Activated CD4-positive, CD25-positive, alpha-beta regulatory T cell (primary cell): ENCODE results near the gene AZGP1.
"Not testable (repeated sequence)": the region's sequence is repeated elsewhere in the genome, so short reads cannot be mapped to it uniquely, and the experiment has no call there.

Experiments used
- DNase-seq, 4 experiments: peaks; one replicate each; lab custom pipeline; 2025; lab: John Stamatoyannopoulos, UW

The AZGP1 gene

DNA sequence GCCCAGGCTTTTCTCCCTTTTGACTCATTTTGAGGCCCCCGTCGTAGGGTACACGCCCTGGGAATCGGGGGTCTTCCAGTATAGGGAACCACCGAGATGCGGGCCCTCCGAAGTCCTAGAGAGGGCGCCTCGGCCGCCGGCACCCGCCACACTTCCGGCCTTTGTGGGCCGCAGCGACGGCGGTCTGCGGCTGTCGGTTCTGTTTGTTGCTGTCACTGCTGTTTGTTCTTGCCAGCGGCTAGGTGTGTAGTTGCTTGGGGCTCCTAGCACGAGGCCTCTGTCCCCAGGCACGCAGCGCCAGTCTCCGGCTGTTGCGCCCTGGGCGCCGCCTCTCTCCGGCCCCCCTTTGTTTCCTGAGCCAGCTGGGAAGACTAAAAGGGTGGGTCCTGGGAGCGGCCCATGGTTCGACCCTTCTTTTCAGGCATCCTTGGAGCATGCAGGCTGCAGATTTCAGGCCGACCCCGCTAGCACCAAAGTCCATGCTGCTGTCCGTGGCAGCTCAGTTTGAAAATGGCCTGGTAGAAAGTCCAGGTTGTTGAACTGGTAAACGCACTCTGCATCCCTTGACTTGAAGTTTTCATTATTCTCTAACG, 21.8 kb upstream of the AZGP1 start:
- DNase-seq = peak; percentile 23 to 60 (median 50)

DNA sequence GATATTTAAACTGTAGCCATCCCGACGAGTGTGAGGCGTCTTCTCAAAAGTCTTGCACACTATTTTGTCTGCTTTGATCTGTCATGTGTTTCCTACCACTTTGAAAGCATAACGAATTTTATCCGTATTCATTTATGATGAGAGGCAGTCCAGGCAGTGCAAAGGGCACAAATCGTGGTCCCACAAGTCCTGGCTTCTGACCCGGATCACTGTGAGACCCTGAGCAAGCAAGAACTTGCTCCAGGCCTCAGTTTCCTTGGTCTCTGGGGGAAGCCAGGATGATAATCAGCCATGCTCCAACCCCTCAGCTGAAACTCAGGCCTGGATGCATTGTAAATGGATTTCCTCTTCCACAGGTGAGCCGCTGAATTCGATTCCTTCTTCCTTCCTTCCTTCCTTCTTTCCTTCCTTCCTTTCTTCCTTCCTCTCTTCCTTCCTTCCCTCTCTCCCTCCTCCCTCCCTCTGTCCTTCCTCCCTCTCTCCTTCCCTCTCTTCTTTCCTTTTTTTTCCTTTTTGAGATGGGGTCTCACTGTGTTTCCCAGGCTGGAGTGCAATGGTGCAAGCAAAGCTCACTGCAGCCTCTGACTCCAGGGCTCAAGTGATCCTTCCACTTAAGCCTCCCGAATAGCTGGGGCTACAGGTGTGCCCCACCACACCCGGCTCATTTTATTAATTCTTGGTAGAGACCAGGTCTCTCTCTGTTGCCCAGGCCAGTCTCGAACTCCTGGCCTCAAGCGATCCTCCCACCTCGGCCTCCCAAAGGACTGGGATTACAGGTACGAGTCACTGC, 21.1 kb upstream of the AZGP1 start:
- DNase-seq = no peak

DNA sequence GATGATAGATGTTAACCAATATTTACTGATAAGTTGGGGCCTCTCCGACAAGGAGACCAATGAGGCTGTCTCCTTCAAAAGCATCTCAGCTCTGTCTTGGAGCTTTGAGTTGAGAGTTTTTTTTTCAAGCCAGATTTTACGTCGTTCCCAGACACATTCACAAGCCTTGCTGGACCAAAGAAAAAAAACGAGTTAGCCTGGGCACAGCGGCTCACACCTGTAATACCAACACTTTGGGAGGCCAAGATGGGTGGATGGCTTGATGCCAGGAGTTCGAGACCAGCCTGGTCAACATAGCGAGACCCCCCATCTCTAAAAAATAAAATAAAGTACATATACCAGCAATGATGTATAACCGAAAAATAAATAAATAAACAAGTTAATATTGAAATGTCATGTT, 19.0 kb upstream of the AZGP1 start:
- no peak for DNase-seq

DNA sequence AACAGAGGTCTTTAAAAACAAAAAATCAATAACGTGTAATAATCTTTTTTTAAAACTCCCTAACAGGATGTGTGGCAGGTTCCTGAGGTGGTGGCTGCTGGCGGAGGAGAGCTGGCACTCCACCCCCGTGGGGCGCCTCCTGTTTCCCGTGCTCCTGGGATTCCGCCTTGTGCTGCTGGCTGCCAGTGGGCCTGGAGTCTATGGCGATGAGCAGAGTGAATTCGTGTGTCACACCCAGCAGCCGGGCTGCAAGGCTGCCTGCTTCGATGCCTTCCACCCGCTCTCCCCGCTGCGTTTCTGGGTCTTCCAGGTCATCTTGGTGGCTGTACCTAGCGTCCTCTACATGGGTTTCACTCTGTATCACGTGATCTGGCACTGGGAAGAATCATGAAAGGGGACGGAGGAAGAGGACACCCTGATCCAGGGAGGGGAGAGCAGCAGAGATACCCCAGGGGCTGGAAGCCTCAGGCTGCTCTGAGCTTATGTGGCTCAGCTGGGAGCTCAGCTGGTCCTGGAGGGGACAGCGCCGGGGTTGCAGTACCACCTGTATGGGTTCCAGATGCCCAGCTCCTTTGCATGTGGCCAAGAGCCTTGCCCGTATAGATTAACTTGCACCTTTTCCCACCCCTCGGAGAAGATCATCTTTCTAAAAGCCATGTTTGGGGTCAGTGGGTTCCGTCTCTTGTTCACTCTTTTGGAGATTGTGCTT, 16.7 kb upstream of the AZGP1 start:
- no peak for DNase-seq

DNA sequence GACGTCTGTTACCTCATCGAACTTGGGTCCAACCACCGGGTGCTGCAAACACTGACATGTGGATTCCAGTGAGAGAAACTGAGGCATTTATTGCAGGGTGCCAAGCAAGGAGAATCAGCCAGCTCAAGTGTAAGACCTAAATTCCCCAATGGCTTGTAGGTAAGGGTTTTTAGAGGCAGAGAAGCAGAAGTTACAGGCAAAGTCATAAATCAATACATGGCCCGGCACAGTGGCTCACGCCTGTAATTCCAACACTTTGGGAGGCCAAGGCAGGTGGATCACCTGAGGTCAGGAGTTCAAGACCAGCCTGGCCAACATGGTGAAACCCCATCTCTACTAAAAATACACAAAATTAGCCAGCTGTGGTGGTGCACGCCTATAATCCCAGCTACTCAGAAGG, 15.7 kb upstream of the AZGP1 start:
- DNase-seq = not testable (repeated sequence)

DNA sequence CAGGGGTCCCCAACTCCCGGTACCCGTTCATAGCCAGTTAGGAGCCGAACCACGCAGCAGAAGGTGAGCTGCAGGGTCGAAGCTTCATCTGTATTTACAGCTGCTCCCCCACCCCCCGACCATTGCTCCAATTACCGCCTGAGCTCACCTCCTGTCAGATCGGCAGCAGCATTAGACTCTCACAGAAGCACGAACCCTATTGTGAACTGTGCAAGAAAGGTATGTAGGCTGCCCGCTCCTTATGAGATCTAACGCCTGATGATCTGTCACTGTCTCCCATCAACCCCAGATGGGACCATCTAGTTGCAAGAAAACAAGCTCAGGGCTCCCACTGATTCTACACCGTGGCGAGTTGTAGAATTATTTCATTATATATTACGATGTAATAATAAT, 14.6 kb upstream of the AZGP1 start:
- DNase-seq = no peak

DNA sequence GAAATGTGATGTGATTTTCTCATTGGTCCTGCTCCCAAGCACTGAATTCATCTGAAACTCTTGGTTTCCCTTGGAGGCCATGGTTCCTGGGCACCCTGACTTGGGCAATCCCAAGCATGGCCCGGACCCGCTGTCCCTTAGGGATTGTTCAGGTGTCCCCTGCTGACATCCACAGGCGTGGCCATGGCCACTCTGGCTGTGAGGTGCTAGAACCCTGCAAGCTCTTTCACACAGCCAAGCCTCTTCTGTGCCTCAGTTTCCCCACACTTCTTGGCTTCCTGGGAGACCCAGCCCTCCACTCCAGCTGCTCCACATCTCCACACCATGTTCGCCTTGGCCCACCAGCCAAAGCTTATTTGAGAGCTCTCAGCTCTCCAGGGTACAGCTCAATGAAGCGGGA, 12.0 kb upstream of the AZGP1 start:
- no peak for DNase-seq

DNA sequence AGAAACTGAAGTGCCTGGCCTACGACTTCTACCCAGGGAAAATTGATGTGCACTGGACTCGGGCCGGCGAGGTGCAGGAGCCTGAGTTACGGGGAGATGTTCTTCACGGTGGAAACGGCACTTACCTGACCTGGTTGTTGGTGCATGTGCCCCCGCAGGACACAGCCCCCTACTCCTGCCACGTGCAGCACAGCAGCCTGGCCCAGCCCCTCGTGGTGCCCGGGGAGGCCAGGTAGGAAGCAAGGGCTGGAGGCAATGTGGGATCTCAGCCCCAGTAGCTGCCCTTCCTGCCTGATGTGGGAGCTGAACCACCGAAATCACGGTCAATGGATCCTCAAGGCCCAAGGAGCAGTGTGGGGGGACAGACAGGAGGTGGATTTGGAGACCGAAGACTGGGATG, 11.5 kb upstream of the AZGP1 start:
- DNase-seq = not testable (repeated sequence)

DNA sequence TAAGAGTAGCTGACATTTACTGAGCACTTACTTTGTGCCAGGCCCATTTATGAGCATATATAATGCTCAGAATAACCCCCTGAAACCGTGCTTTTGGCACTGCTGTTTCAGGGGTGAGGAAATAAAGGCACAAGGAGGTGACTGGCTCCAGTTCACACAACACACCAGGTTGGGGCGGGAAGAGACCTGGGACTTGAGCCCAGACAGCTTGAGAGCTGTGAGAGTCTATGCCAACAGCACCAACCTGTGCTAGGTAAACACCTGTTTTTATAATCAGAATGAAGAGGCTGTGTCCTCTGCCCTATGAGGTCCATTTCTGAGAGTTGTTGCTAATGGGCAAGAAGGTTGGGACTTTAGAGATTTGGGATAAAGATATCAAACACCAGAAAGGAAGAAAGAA, 8.8 kb upstream of the AZGP1 start:
- DNase-seq = no peak

DNA sequence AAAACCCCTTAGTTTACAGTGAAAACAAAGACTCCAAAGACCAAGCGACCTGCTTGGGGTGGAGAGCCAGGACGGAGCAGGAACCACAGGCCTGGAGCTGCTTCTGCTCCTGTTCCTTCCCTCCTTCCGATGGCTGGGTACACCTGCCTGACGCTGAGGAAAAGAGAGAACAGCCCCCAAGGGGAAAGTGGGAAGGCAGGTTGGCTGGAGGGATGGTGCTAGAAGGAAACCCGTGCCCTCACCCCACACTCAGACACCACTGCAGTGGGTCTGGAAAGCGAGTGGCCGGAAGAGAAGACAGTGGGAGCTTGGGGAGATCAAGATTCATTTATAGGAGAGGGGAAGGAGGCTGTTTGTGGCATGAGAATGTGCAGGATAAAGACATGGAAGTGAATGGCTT, 5.2 kb upstream of the AZGP1 start:
- not testable (repeated sequence) for DNase-seq

DNA sequence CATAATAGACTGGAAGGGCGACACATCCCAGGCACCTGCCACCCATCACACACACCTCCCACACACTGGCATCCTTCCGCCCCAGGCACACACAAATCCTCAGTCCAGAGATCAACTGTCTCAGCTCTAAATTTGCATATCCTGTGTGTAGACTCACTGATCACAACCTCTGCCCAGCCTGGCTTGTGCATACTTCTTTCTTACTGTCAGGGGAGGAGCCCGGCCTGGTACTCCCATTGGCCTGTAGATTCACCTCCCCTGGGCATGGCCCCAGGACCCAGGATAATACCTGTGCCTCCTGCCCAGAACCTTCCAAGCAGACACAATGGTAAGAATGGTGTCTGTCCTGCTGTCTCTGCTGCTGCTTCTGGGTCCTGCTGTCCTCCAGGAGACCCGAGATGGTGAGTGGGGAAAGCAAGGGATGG, 4.6 kb upstream of the AZGP1 start:
- DNase-seq = not testable (repeated sequence)

DNA sequence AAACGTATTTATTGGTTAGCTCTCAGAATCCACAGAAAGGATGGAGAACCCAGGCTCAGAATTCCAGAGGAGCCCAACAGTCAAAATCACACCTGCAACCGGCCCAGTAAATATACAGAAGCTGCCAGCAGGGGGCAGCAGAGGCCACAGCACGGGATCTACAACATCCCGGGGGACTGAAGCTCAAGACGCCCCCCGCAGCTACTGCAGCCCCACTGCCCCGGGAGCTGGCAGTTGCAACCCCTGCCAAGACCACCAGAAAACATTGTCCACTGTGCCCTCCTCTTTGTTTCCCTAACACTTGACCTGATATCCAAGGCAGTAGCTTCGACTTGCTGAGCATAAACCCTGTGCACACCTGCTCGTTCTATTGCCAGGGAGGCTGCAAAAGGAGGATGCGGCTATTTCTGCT, 4.0 kb upstream of the AZGP1 start:
- peak; percentile 16 to 47 (median 28) for DNase-seq

DNA sequence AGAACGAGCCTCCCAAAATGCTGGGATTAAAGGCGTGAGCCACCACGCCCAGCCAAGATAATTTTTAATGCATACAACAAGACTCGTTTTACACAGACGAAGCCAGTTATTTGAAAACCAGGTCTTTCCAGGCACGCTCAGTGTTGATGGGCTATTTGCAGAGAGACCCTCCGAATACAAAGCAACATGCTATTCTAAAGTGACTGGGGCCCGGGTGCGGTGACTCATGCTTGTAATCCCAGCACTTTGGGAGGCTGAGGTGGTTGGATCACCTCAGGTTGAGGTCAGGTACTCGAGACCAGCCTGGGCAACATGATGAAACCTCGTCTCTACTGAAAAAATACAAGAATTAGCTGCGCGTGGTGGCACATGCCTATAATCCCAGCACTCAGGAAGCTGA, 795 bp upstream of the AZGP1 start:
- no peak for DNase-seq

DNA sequence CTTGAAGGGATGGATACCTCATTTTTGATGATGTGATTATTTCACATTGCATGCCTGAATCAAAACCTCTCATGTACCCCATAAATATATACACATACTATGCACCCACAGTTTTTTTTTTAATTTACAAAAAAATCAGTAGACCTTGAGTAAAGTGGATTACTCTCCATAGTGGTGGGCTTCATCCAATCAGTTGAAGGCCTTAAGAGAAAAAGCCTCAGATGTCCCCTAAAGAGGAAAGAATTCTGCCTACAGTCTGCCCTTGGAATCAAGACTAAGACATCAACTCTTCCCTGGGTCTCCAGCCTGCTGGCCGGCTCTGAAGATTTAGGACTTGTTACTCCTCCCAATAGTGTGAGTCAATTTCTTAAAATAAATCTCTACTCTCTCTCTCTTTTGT, 1.1 kb downstream of the AZGP1 start:
- no peak for DNase-seq

DNA sequence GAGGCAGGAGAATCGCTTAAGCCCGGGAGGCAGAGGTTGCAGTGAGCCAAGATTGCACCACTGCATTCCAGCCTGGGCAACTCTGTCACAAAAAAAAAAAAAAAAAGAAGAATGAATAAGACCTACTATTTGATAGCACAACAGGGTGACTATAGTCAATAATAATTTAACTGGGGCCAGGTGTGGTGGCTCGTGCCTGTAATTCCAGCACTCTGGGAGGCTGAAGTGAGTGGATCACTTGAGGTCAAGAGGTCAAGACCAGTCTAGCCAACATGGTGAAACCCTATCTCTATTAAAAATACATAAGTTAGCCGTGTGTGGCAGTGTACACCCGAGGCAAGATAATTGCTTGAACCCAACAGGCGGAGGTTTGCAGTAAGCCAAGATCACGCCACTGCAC, 2.0 kb downstream of the AZGP1 start:
- not testable (repeated sequence) for DNase-seq

DNA sequence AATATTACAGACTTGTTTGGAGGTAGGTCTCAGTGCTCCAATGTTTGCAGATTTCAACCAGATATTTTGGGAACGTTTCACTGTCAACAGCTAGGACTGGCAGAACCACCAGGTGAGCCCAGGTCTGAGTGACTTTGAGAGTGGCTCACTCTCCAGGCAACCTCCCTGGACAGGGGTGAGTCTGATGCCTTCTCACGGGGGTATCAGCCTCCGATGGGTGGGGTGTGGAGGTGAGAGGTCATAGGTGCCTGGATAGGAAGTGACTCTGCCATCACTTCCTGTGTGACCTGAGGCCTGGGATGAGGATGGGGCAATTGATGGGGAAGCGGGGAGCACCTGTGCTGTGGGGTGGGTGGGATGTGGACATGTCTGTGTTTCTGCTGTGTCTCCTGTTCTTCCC, 4.6 kb downstream of the AZGP1 start:
- no peak for DNase-seq

DNA sequence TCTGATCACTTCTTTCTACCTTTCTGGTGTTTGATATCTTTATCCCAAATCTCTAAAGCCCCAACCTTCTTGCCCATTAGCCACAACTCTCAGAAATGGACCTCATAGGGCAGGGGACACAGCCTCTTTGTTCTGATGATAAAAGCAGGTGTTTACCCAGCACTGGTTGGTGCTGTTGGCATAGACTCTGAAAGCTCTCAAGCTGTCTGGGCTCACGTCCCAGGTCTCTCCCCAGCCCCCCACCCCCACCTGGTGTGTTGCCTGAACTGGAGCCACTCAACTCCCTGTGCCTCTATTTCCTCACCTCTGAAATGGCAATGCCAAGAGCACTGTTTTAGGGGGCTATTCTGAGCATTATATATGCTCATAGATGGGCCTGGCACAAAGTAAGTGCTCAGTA, 6.0 kb downstream of the AZGP1 start:
- not testable (repeated sequence) for DNase-seq

DNA sequence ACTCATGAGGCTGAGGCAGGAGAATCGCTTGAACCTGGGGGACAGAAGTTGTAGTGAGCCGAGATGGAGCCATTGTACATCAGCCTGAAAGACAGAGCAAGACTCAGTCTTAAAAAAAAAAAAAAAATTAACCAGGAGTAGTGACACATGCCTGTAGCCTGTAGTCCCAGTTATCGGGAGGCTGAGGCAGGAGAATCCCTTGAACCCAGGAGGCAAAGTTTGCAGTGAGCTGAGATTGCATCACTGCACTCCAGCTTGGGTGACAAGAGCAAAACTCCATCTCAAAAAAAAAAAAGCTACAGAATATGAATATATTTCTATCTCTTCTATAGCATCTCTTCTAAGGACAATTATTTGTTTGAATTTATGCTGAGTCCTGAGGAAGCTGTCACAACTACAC, 6.5 kb downstream of the AZGP1 start:
- no peak for DNase-seq

DNA sequence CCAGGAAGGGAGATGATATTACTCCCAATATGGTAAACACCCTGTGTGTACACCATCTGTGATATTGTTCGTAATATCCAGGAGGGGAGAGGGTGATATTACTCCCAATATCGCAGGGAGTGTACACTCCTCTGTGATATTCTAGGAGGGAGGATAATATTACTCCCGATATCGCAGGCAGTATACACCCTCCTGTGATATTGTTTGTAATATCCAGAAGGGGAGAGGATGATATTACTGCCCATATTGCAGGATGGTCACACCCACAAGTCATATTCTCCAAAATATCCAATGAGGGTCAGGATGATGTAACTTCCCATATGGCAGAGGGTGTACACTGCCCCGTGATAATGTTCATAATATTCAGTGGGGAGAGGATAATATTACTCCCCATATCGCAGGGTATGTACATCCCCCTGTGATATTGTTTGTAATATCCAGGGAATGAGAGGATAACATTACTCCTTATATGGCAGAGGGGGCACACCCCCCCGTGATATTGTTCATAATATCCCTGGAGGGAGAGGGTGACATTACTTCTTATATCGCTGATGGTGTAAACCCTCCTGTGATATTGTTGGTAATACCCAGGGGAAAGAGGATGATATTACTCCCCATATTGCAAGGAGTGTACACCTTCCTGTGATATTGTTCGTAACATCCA, 17.1 kb downstream of the AZGP1 start:
- no peak for DNase-seq

DNA sequence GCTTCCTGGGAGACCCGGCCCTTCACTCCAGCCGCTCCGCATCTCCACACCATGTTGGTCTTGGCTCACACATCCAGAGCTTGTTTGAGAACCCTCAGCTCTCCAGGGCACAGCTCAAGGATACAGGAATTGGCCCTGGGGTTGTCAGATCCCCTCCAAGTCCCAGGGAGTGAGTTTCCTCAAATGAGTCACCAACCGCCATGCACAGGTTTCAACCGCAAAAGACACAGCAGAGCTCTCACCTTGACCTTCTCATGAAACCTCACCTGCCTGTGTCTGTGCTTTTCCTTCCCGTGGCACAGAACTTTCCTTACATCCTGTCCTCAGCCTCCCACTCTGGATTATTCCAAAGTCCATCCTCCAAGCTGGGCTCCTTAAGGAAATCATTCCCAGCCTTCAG, 20.6 kb downstream of the AZGP1 start:
- DNase-seq = no peak

DNA sequence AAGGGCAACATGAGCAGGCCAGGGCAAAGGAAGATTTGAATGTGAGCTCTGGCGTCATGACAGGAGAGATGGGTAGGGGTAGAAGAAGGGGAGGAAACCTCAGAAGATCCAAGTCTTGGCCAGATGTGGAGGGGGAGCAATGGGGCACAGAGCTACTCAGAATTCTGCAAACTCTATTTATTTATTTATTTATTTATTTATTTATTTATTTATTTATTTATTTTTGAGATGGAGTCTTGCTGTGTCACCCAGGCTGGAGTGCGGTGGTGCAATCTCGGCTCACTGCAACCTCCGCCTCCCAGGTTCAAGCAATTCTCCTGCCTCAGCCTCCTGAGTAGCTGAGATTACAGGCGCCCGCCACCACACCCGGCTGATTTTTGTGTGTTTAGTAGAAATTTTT, 21.2 kb downstream of the AZGP1 start:
- DNase-seq = not testable (repeated sequence)

DNA sequence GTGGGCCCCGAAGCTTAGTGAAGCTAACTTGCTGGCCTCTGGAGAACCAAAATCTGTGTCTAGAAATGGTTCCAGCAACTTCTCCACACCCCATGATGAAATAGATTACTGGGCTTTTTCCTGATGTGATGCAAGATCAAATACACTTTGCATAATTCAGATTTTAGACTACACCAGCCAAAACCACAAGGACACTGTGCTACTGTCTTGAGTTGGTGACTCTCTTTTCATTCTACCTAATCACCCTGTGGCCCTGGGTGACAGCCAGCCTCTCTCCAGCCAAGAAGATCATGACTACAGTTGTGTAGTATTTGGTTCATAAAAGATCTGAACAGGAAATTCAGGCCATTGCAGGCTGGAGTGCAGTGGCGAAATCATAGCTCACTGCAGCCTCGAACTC, 22.2 kb downstream of the AZGP1 start:
- no peak for DNase-seq

DNA sequence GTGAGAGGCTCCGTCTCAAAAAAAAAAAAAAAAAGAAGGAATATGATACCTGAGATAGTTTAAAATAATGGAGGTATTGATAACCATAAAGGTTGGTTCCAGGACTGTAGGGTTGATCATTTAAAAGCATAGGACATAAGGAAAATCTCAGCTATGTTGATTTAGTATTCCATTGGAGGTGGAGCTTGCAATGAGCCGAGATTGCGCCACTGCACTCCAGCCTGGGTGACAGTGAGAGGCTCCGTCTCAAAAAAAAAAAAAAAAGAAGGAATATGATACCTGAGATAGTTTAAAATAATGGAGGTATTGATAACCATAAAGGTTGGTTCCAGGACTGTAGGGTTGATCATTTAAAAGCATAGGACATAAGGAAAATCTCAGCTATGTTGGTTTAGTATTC, 23.2 kb downstream of the AZGP1 start:
- not testable (repeated sequence) for DNase-seq
